ENCODE data around the gene CACNA1G. TPM values are rescaled to one million over a fixed set of nuclear protein-coding genes. Genes with fewer than 3 reads are reported as not detected.

CACNA1G gene
- polyA plus RNA-seq, 1 donor from 2014 or later = 10.9 TPM

- Histone ChIP-seq H3K4me3 (ENCODE audit: low read length) (no peak overlapping the region), H3K27ac (ENCODE audit: low read length) (no peak overlapping the region), H3K9ac (ENCODE audit: low read length) (no peak overlapping the region), H3K36me3 (ENCODE audit: insufficient read depth, low read length) (no peaks in the 10 kb centered on the region), H4K20me1 (ENCODE audit: insufficient read depth) (no peaks in the 10 kb centered on the region), H3K4me2 (ENCODE audit: low read length) (no peak overlapping the region), H3F3A (ENCODE audit: insufficient read depth, low read length, poor library complexity, severe bottlenecking) (no peaks in the 10 kb centered on the region), H2AFZ (ENCODE audit: low read depth, low read length) (no peak overlapping the region), H3K79me2 (replicated peaks; ENCODE audit: insufficient read depth, low read length) (no peaks in the 10 kb centered on the region), H3K9me2 (ENCODE audit: insufficient read depth, low read length) (no peaks in the 10 kb centered on the region), H3K27me3 (ENCODE audit: insufficient read depth, low read depth, low read length) (no peaks in the 10 kb centered on the region), H3K9me3 (ENCODE audit: low read length) (no peaks in the 10 kb centered on the region)
- TF ChIP-seq, protein P1, sequence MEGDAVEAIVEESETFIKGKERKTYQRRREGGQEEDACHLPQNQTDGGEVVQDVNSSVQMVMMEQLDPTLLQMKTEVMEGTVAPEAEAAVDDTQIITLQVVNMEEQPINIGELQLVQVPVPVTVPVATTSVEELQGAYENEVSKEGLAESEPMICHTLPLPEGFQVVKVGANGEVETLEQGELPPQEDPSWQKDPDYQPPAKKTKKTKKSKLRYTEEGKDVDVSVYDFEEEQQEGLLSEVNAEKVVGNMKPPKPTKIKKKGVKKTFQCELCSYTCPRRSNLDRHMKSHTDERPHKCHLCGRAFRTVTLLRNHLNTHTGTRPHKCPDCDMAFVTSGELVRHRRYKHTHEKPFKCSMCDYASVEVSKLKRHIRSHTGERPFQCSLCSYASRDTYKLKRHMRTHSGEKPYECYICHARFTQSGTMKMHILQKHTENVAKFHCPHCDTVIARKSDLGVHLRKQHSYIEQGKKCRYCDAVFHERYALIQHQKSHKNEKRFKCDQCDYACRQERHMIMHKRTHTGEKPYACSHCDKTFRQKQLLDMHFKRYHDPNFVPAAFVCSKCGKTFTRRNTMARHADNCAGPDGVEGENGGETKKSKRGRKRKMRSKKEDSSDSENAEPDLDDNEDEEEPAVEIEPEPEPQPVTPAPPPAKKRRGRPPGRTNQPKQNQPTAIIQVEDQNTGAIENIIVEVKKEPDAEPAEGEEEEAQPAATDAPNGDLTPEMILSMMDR (IDR thresholded peaks at IDR 0.05; ENCODE audit: poor library complexity, severe bottlenecking) = no peak
- TF ChIP-seq RAD21 (conservative IDR thresholded peaks at IDR 0.05) (no peak), MXI1 (conservative IDR thresholded peaks at IDR 0.05; ENCODE audit: poor library complexity, severe bottlenecking) (no peak), POLR2AphosphoS5 (IDR thresholded peaks at IDR 0.05) (no peak), EZH2 (IDR thresholded peaks at IDR 0.05; ENCODE audit: borderline replicate concordance, insufficient read depth, low read length, poor library complexity, severe bottlenecking) (no peak), SMC3 (conservative IDR thresholded peaks at IDR 0.05; ENCODE audit: poor library complexity) (no peak)
These were observed 48.3 kb downstream of the CACNA1G start for GRCh38 chr17:50608700-50609379.

DNA sequence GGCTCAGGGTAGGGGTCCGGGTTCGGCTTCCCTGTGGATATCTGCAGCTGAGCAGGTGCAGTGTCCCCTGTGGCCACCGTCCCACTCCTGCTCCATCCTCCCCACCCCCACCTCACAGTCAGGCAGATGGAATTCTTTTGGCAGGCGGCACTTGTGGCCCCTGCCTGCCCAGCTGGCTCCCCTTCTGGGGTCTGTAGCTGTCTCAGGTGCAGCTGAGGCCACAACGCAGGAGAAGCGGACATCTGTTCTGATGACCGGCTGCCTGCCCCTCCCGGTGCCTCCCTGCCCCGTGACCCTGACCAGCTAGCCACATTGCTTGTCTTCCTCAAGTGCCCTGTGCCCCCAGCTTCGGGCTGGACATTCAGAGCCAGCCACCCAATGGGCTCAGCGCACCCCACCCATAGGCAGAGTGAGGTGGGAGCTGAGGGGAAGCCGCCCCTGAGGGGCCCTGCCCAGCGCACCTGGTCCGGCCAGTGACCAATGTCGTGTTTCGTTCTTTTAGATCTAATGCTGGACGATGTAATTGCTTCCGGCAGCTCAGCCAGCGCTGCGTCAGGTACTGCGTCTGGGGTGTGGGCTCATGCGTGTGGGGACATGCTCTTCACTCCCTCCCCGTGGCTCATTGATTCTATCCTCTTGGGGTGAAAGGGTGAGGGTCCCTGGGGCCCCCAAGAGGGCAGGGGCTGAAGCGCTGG lies 49.0 kb downstream of the CACNA1G start:
- Histone ChIP-seq H3K9me2 (ENCODE audit: insufficient read depth, low read length) (no peaks in the 10 kb centered on the region), H3K4me3 (ENCODE audit: low read length) (no peak overlapping the region), H3K9ac (ENCODE audit: low read length) (no peak overlapping the region), H3K36me3 (ENCODE audit: insufficient read depth, low read length) (no peaks in the 10 kb centered on the region), H3K27me3 (ENCODE audit: insufficient read depth, low read depth, low read length) (no peaks in the 10 kb centered on the region), H3K4me2 (ENCODE audit: low read length) (no peak overlapping the region), H3K27ac (ENCODE audit: low read length) (no peak overlapping the region), H3K79me2 (replicated peaks; ENCODE audit: insufficient read depth, low read length) (no peaks in the 10 kb centered on the region), H3F3A (ENCODE audit: insufficient read depth, low read length, poor library complexity, severe bottlenecking) (no peaks in the 10 kb centered on the region), H4K20me1 (ENCODE audit: insufficient read depth) (no peaks in the 10 kb centered on the region), H2AFZ (ENCODE audit: low read depth, low read length) (no peak overlapping the region), H3K9me3 (ENCODE audit: low read length) (no peaks in the 10 kb centered on the region)
- TF ChIP-seq, protein P2, sequence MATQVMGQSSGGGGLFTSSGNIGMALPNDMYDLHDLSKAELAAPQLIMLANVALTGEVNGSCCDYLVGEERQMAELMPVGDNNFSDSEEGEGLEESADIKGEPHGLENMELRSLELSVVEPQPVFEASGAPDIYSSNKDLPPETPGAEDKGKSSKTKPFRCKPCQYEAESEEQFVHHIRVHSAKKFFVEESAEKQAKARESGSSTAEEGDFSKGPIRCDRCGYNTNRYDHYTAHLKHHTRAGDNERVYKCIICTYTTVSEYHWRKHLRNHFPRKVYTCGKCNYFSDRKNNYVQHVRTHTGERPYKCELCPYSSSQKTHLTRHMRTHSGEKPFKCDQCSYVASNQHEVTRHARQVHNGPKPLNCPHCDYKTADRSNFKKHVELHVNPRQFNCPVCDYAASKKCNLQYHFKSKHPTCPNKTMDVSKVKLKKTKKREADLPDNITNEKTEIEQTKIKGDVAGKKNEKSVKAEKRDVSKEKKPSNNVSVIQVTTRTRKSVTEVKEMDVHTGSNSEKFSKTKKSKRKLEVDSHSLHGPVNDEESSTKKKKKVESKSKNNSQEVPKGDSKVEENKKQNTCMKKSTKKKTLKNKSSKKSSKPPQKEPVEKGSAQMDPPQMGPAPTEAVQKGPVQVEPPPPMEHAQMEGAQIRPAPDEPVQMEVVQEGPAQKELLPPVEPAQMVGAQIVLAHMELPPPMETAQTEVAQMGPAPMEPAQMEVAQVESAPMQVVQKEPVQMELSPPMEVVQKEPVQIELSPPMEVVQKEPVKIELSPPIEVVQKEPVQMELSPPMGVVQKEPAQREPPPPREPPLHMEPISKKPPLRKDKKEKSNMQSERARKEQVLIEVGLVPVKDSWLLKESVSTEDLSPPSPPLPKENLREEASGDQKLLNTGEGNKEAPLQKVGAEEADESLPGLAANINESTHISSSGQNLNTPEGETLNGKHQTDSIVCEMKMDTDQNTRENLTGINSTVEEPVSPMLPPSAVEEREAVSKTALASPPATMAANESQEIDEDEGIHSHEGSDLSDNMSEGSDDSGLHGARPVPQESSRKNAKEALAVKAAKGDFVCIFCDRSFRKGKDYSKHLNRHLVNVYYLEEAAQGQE (IDR thresholded peaks at IDR 0.05; ENCODE audit: borderline replicate concordance) = no peak
- no peak for TF ChIP-seq EP300 (conservative IDR thresholded peaks at IDR 0.05; ENCODE audit: poor library complexity, severe bottlenecking)
- TF ChIP-seq, protein P1 (IDR thresholded peaks at IDR 0.05; ENCODE audit: poor library complexity, severe bottlenecking) = no peak
- TF ChIP-seq MXI1 (conservative IDR thresholded peaks at IDR 0.05; ENCODE audit: poor library complexity, severe bottlenecking) = no peak
- no peak for TF ChIP-seq EZH2 (IDR thresholded peaks at IDR 0.05; ENCODE audit: borderline replicate concordance, insufficient read depth, low read length, poor library complexity, severe bottlenecking)
- no peak for TF ChIP-seq RAD21 (conservative IDR thresholded peaks at IDR 0.05)
- TF ChIP-seq TAF1 (IDR thresholded peaks at IDR 0.05; ENCODE audit: low read depth) = no peak
- no peak for TF ChIP-seq POLR2AphosphoS5 (IDR thresholded peaks at IDR 0.05)
- TF ChIP-seq SMC3 (conservative IDR thresholded peaks at IDR 0.05; ENCODE audit: poor library complexity) = no peak

Data from neural cell (in vitro differentiated cells).